Measurements from ENCODE around the gene COL6A2.

GRCh38 chr21:46137908-46138307 is 40.0 kb downstream of the COL6A2 start:
- TF ChIP-seq, protein P1, sequence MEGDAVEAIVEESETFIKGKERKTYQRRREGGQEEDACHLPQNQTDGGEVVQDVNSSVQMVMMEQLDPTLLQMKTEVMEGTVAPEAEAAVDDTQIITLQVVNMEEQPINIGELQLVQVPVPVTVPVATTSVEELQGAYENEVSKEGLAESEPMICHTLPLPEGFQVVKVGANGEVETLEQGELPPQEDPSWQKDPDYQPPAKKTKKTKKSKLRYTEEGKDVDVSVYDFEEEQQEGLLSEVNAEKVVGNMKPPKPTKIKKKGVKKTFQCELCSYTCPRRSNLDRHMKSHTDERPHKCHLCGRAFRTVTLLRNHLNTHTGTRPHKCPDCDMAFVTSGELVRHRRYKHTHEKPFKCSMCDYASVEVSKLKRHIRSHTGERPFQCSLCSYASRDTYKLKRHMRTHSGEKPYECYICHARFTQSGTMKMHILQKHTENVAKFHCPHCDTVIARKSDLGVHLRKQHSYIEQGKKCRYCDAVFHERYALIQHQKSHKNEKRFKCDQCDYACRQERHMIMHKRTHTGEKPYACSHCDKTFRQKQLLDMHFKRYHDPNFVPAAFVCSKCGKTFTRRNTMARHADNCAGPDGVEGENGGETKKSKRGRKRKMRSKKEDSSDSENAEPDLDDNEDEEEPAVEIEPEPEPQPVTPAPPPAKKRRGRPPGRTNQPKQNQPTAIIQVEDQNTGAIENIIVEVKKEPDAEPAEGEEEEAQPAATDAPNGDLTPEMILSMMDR (IDR thresholded peaks at IDR 0.05) = no peak
- TF ChIP-seq EZH2 (IDR thresholded peaks at IDR 0.05) (no peak), EZH2phosphoT487 (IDR thresholded peaks at IDR 0.05) (no peak)

Measured in neural progenitor cell (in vitro differentiated cells).